Ramos (cell line): Measurements from ENCODE around the gene CD4.

Experiments used
- in situ Hi-C: fragments of 300-500 bp; cut with MboI; formaldehyde crosslinking; loops from one replicate; pipeline ENCODE4 v1.14.3; 2022; ENCODE audit warnings: low sequenced_read_pairs; ENCODE audit not compliant: unreplicated experiment

Gene CD4

DNA sequence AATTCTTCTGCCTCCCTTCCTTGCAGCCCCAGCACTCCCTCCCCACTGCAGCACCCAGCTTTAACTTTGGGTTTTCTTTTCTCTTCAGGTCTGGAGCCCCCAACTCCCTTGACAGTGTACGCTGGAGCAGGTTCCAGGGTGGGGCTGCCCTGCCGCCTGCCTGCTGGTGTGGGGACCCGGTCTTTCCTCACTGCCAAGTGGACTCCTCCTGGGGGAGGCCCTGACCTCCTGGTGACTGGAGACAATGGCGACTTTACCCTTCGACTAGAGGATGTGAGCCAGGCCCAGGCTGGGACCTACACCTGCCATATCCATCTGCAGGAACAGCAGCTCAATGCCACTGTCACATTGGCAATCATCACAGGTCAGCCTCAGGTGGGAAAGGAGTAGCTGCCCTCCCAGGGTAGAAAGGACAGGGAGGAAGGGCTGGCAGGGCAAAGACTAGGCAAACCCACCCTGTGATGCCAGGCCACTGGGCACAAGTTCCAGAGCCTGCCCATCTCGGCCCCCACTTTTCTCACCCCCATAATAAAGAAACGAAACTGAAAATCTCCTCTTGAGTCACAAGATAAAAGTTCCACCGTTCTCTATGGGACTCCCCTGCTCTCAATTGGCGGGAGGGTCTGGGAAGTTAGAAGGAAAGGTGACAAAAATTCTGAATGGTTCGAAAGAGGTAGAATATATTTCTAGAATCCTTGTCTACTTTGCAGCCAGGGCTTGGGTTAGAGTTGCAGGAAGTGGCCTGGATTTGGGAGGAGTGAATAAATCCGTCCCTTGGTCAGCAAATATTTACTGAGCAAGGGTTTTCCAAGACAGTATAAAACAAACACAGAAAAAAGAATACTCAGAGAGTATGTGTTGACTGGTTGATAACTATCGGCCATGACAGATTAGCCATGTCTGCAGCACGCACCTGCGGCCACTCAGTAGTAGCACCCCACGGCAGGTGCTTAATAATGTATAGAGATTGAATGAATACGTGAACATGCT lies 13.8 kb upstream of the CD4 start:
- in situ Hi-C loops: no loop called here

DNA sequence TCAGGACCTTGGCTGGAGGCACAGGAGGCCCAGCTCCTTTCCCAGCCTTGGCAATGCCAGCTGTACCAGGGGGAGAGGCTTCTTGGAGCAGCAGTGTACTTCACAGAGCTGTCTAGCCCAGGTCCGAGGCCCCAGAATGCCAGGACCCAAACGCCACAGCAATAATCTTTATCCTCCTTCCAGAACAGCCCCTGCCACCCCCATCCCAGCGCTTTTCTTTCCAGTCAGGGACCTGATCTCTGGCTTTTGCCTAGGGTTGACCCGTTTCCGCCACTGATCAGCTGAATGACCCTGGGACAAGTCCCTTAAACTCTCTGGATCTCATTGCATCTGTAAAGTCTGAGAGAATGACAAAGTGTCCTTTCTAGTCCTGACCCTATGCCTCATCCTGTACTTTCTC lies 11.9 kb upstream of the CD4 start:
- in situ Hi-C loops: no loop called here

DNA sequence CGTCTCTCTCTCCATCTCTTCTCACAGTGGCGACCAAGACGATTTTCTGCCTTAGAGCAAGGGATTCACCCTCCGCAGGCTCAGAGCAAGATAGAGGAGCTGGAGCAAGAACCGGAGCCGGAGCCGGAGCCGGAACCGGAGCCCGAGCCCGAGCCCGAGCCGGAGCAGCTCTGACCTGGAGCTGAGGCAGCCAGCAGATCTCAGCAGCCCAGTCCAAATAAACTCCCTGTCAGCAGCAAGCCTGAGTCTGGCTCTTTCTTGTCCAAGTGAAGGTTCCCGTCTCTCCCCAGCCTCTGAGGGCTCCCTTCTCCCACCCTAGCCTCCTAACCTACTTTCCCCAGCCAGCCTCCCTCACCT lies 11.1 kb upstream of the CD4 start:
- in situ Hi-C loops: no loop called here

DNA sequence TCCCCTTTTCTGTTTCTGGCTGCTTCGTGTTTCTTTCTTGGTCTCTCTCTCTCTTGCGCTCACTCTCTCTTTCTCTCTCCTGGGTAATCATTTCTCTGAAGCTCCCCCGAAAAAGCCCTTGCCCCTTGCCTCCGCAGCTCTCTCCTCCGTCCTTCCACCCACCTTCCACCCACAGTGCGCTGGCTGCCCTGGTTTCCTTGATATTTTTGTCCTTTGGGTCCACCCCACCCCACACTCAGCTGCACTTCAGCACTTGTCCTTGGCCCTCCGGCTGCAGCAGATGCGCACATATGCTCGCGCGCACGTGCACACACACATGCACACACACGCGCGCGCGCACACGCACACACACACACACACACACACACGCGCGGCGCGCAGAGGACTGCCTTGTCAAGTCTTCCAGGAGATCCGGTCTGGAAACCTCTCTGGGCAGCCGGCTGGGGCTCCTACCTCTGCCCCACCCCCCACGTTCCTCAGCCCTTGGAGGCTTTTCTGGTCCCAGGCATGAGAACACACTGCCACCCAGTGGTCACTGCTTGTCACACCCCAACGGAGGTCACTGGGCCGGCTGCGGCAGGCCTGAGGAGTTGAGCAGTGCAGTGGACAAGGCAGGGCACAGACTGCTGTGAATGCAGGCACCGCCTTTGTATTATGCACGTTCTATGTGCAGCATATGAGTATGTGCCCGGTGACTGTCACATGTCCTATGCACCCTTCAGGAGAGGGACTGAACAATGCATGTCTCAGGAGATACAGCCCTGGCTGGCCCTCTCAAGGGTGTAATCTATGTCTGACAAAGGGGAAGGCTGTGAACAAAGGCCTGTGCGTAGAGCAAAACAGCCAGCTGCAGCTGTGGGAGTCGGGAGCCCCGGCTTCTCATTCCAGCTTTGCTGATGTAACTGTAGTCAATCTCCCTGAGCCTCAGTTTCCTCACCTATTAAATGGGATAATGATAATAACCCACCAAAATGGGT lies 10.5 kb upstream of the CD4 start:
- in situ Hi-C loops: no loop called here

DNA sequence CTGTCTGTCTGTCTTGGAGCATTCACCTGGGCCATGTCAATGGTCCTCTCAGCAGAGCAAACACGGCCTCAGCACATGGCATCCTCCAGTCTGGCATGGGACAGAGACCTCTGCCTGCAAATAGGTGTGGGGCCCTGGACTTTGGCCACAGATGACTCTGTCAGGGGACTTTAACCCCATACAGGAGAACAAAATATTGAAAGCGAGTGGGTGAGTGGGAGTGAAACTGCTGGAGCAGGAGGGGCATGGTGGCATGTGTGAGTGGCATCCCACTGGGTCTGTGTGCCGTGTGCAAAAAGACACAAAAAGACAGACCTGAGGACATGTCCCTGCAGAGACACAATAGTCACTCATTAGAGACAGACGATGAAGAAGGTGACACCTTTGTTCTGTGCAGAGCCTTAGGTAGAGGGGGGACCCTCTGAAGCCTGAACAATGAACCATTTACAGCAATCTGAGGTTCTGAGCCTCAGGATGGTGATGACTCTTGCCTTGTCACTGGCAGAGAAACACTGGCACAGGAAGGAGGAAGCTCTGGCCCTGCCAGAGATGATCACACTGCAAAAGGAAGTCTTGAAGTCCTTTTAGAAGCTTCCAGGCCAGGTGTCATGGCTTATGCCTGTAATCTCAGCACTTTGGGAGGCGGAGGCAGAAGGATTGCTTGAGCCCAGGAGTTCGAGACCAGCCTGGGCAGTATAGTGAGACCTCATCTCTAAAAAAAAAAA lies 9.5 kb upstream of the CD4 start:
- in situ Hi-C loops: no loop called here

DNA sequence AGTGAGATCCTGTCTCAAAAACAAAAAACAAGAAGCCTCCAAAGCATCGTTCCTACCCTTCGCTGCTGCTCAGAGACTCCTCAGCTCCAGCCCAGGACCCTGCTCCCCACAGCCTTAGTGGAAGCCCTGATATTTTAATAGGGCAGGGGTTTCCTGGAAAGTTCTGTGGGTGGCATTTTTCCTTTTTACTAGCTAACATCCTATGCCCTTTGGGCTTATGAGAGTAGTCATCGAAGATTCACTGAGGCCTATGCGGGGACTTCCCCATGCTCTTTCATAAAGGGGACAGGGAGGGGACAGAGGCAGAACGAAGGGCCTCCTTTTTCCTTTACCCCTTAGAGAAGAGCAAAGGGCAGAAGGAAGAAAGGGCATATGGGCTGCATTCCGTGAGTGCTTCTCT lies 8.8 kb upstream of the CD4 start:
- in situ Hi-C loops: no loop called here

DNA sequence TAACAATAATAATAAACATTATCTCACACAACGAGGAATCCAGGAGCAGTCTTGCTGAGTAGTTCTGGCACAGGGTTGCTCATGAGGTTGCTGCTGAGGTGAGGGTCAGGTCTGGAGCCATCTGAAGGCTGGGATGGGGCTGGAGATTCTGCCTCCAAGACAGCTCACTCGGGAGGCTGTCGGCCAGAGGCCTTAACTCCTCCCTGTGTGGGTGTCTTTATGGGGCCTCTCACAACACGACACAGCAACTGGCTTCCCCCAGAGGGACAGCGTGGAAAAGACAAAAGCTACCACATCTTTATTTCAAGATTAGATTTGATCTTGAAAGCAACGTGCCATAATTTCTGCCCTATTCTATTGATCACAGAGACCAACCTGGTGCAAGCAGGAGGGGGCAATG lies 7.2 kb upstream of the CD4 start:
- in situ Hi-C loops: no loop called here

DNA sequence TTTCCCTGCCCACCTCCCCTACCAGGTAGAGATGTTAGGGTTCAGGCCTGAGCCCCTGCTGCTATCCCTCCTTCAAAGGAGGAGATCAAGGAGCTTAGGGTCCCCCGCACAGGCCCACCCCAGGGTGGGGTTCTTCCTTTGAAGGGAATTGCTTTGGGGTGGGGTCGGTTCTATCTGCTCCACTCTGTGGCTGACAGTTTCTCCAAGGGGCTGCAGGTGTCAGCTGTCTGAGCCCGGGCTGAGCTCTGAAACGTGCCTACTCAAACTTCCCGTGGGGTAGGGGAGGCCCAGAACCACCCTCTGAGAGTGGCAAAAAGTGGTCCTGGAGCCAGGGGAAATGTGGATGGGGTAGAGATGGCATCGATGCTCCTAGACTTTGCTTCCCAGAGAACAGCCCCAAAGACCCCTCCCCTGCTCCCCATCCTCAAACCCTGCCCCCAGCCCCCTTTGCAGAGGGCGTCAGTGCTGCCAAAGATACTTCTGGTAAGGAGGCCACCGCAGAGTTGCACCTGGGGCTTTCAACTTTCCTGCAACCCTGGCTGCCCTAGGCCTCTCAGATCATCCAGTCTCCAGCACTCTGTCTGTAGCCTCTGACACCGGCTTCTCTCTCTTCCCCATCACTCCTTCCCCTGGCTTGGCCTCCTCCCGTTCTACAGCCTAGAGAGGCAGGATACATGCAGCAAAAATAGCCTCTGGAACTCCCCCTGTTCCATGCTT lies 6.3 kb upstream of the CD4 start:
- in situ Hi-C loops: no loop called here

DNA sequence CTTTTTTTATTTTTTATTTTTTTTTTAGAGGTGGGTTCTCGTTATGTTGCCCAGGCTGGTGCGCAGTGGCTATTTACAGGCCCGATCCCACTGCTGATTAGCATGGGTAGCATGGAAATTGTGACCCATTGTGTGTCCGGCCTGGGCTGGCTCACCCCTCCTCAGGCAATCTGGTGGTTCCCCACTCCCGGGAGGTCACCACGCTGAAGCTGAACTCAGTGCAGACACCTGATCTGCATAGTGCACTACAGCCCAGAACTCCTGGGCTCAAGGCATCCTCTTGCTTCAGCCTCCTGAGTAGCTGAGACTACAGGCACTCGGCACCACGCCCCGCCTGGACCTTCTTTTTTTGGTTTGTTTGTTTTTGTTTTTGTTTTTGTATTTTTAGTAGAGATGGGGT lies 5.5 kb upstream of the CD4 start:
- in situ Hi-C loops: no loop called here

DNA sequence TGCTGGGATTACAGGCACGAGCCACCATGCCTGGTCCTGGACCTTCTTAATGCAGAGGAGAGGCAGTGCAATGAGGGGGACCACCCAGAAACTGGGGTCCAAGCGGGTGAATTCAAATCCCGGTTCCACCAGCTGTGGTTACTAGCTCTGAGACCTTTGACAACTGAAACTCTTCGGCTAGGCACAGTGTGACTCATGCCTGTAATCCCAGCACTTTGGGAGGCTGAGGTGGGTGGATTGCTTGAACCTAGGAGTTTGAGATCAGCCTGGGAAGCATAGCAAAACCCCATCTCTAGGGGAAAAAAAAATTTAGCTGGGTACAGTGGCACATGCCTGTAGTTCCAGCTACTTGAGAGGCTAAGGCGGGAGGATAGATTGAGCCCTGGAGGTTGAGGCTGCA lies 5.0 kb upstream of the CD4 start:
- in situ Hi-C loops: no loop called here

DNA sequence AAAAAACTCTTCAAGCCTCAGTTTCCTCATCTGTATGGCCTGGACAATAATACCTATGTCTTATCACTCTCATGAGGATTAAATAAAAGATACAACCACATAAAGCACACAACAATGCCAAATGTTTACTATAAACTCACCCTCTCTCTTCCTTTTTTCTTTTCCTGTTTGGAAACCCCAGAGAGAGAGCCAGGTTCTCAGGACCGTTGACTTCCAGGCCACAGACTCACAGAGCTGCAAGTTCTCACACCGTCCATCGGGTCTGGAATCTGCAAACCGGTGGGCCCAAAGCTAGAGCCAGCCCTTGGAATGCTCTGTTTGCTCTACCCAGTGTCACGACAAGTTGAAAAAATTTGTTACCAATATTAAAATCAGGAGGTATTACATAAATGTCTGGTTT lies 4.6 kb upstream of the CD4 start:
- in situ Hi-C loops: no loop called here

DNA sequence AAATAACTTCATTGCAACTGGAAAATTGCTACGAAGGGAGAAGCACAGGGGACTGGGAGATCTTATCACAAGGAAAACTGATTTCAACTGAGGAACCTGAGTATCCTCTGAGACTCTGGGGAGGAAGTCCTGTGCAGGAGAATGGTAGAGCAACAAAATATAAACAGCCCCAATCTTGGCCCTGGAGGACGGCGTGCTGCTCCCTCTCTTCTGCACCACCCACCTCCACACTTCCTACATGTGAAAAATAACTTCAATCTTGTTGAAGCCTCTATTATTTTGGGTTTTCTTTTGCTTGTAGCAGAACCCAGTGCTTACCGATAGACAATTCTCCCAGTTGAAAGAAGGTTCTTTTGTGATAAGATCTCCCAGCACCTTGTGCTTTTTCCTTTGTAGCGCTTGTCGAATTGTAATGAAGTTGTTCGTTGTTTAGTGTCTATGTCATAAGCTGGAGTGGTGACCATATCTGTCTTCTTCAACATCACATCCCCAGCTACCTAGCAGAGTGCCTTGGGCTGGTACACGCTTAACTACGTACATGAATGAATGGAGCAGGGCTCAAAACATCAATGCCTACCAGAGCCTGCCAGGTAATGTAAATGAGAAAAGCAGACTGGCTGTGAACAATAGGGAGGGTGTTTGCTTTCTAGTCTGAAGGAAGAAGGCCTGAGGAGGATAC lies 2.8 kb upstream of the CD4 start:
- in situ Hi-C loops: no loop called here

DNA sequence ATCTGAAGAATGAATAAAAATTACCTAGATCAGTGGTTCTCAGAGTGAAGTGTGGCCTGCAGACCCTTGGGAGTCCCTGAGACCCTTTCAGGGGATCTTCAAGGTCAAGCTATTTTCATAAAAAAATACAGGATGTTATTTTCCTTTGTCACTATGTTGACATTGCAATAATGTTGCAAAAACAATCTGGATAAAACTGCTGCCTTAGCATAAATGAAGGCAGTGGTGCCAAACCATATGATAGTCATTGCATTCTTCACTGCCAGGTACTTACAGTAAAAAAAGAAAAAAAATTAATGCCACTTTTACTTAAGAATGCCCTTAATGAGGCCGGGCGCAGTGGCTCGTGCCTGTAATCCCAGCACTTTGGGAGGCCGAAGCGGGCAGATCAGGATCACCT lies 2.0 kb upstream of the CD4 start:
- in situ Hi-C loops: no loop called here

DNA sequence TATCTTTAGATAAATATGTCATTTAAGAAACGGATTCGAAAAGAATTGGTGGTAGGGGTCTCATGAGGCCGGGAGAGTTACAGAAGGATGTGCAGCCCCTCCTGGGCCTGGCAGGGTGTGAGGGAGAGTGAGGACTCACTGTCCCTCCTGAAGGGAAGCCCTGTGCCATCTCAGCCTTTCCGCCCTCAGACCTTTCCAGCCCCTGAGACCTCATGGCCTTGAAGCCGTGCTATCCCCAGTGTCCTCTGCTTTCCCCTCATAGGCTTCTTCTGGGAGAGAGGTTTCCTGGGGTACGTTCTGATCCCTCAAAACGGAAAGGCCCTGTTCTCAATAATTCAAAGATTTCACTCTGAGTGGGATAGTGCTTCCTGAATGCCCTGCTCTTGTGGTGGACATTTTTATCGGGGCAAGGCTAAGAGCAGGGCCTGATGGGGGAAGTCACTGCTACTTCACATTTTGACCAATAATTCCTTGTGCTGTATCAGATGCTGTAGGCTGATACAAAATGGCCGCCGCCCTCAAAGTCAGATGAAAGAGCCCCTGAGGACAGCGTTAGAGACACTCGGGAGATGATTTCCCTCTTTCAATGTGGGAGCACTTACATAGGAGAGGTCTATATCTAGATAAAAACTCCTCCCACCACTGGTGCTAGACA lies 1.3 kb downstream of the CD4 start:
- in situ Hi-C loops: no loop called here

DNA sequence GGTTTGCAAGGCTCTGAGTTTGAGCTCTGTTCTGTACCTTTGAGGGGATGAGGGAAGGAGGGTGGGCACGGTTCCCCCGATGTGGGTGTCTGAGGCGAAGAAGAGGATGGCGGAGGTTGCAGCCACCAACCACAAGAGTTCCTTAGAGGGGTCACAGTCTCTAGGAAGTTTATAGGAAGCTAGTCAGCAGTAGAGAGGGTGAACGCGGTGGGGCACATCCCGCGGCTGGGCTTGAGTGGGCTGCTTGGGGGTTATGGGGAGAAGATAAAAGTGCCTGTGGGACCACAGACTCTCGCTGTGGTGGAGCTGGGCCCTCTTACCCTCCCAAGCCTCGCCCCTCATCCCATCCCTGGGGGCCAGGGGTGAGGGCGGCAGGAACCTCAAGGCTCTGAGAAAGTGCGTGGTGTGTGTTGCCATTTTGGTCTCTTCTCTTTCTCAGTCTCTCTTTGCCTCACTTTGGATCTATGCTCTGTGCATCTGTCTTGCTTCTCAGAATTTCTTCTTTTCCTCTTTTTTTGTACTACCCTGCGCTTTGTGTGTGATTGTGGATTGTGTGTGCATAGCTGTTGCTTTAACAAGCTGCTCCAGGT lies 2.7 kb downstream of the CD4 start:
- in situ Hi-C loops: no loop called here

DNA sequence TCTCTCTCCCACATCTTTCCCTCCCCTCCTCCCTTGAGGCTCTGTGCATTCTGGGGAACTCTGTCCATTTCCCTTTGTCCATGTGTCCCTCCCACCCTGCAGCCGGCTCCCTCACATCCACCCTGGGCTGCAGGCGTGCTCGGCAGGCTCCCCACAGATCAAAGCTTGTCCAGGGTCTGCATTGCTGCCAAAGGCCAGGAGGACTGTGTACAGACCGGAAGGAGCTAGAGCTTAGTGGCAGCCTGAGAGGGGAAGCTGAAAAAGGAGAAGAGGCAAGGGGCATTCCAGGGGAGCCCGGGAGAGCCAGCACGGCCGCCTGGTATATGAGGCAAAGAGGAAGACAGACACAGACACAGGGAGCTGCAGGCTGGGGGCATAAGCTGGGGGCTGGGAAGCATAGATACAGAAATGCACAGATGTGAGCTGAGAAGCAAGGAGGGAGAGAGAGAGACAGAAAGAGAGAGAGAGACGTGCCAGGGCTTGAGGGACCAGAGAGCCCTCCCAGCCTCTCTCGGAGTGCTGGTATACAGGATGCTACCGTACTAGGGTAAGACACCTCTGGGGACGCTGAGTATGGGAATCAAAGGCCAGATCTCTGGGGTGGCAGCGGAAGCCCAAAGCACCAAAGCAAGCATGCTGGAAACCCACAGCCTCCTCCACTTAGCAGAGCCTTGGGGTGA lies 3.3 kb downstream of the CD4 start:
- in situ Hi-C loops: no loop called here

DNA sequence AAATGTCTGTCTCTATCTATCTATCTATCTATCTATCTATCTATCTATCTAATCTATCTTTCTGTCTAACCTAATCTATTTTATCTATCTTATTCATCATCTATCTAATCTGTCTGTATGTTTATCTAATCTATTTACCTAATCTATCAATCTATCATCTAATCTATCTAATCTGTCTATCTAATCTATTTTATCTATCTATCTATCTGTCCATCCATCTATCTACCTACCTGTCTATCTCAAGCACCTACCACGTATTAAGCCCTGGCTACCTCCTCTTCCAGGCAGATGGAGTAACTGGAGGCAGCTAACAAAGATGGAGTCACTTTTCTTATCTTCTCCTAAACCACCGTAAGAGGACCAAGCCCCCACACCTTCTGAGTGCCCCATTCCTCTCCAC lies 5.8 kb downstream of the CD4 start:
- in situ Hi-C loops: no loop called here

DNA sequence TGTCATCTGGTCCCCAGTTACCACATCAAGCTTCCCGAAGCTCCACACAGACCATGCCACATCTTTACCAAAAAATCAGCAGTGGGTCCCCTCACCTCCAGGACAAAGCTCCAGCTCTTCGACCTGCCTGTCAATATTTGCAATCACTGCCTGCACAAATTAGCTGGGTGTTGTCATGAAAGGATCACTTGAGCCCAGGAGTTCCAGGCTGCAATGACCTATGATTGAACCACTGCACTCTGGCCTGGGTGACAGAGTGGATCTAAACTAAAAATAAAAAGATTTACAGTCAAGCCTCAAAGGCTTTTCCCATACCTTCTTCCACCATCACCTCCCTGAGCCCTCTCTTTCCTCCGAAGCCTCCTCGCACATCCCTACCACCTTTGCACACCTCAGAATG lies 7.2 kb downstream of the CD4 start:
- in situ Hi-C loops: no loop called here
